HG02852 (cell line): Measurements from ENCODE around the gene HIF1AN.
A peak's percentile ranks its signal among the peaks of the same experiment; 100 is the strongest.

Experiments
- ATAC-seq: cut with Tn5 transposase; IDR thresholded peaks from one replicate; pipeline ENCODE4 v1.9.1; 2021; ENCODE audit warnings: mild to moderate bottlenecking, moderate library complexity; ENCODE audit not compliant: unreplicated experiment

Gene HIF1AN

GRCh38 chr10:100535715-100536353 is at the start of gene HIF1AN:
TSS of gene HIF1AN (plus strand) at chr10:100535943. CDS start at chr10:100535959, 16 bp downstream.
- ATAC-seq = peak; percentile 94

DNA sequence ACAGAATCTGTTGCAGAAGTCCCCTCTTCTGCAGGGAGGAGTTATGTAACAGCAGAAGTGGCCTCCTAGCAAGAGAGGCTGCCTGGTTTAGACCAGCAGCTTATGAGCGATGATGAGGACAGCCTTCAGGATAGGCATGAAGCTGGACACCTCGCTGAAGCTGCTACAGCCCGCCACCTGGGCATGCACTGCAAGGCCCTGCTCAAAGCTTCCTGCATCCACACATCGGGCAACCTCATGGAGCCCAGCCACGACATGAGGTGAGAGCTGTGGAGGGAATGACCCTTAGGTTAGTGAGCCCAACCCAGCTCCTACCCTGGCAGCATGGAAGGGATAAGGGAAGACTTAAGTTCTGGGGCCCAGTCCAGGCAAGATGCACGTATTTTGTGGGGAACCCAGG is 48.2 kb upstream of the HIF1AN start:
- ATAC-seq = no peak

GRCh38 chr10:100489396-100489795 is 46.3 kb upstream of the HIF1AN start:
- no peak for ATAC-seq

DNA sequence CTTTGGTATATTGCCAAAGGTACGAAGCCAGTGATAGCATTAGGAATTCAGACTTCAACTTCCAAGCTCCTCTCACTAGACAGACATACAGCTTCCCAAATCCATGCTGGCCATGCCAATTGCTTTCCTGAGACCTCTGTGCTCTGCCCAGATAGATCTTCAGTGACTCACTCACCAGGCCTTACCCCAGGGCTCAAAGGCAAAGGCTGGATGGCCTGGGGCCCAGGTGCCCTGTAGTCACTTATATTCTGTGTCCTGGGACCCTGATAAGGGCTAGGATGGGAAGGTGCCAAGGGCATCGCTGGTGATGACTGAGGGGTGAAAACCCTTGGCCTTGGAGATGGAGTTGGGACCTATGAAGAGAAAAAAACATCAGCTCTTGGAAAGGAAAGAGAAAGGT is 45.2 kb upstream of the HIF1AN start:
- no peak for ATAC-seq

DNA sequence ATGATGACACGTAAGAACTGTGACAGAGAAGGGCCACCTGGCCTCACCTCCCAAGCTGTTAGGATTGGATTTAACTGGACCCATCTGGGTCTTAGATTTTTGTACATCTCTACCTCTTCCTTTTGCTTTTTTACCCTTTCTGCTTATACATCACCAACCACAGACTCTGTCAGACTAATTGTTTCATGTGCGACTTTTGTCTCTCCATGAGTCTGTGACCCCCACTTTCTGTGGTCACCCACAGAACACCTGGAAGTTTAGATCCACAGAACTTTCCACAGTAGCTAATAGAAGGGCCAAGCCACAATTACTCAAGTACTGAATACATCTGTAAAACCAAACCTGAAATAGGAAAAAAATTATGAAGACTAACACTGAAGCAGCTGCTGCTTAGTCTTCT is 39.2 kb upstream of the HIF1AN start:
- ATAC-seq = no peak

DNA sequence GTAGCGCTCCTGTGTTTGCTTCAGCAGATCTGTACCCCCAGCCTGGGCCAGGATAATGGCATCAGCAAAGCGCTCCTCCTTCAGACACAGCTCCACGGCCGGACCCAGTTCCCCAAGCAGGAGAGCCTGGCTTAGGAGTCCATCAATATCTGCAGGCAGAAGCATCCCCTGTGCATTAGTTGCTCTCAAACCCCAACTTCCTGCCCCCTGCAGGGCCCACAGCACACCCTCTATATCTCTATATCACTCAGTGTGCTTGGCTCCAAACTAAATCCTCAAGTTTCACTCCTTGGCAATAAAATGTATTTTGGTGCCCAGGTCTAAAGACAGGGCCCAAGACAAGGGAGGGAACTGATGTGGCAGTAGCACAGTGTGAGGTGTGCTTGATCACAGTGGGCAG is 37.7 kb upstream of the HIF1AN start:
- ATAC-seq = no peak

- ATAC-seq = no peak
These were observed 34.3 kb upstream of the HIF1AN start for GRCh38 chr10:100501423-100501822.

DNA sequence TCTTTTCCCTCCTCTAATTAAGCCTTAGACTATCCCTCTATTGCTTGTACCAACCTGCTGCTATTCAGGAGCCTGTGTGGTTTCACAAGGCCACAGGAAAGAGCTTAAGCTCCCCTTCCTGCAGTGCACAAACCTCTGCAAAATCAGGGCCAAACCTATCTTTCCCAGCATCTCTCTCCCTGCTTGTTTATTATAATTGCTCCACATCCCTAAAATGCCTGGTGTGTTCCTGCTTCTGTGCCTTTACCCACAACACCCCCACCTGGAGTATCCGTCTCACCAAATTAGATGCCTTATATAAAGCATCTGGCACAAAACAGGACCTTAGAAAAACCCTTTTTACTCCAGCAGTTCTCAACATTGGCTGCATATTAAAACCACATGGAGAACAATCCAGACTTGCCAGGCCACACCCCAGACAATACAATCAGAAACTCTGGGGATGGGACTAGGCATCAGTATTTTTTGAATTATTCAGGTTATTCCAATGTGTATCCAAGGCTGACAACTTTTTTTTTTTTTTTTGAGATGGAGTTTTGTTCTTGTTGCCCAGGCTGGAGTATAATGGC is 32.7 kb upstream of the HIF1AN start:
- no peak for ATAC-seq

GRCh38 chr10:100504096-100504495 is 31.6 kb upstream of the HIF1AN start:
- no peak for ATAC-seq

DNA sequence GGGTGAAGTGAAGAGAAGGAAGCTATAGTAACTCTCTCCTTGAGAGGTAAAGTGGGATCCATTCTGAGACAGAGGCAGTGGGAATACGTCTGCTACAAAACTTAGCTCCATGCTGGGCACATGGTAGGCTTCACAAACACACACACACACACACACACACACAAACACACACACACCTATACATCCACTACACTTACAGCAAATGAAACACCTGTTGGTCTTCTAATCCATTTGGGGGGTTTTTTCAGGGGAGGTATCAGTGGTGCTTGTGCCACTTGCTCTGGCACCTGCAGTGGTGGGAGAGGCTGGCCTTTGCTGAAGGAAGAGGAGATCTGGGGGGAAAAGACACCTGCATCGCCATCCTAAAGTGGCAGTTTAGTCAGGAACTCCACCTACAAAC is 30.6 kb upstream of the HIF1AN start:
- ATAC-seq = no peak

- no peak for ATAC-seq
These were observed 29.0 kb upstream of the HIF1AN start for GRCh38 chr10:100506596-100507356.

GRCh38 chr10:100507357-100507732 is 28.4 kb upstream of the HIF1AN start:
- ATAC-seq = no peak

- ATAC-seq = no peak
These were observed 27.5 kb upstream of the HIF1AN start for GRCh38 chr10:100508266-100508665.

DNA sequence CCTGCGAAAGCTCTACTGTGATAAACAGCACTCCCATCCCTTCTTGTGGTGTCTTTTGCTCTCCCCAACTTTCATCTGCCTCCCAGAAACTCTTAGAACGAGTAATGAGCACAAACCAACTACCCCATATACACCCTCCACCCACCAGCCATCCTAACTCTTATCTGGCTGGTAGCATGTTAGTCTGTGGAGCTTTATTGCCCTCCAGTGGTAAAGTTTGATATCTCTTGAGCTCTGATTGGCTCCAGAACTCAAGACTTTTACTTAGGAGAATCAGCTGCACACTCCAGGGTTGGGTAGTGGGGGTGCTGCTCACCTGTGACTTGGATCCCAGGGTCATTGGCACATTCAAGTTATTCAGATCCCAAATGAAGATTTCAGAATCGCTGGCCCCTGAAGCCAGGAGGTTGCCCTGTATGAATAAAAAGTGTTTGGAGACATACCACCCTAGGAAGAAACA is 27.0 kb upstream of the HIF1AN start:
- ATAC-seq = no peak

DNA sequence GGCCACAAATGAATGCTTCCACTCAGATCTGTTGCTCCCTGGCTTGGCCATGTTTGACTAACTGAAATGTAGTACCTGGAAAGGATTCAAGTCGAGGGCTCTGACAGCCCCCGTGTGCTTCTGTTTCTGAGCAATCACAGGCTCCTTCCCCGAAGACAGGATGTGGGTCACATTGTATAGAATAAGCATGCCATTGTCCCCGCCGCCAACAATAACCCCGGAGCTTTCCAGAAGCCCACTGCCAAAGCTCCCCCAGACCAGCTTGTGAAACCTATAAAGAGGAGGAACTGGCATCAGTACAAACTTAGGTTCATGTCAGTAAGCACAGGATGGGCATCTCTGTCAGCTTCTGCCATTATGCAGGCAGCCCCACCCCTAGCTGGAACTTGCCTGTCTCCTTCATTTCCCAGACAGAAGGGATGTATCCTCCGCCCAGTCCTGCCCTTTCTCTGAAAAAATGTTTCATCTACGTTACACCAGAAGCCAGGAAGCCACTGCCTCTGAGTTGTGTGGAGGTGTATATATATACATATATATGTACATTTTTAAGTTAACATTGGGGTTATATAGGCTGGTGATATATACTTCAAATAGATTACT is 26.4 kb upstream of the HIF1AN start:
- ATAC-seq = no peak

DNA sequence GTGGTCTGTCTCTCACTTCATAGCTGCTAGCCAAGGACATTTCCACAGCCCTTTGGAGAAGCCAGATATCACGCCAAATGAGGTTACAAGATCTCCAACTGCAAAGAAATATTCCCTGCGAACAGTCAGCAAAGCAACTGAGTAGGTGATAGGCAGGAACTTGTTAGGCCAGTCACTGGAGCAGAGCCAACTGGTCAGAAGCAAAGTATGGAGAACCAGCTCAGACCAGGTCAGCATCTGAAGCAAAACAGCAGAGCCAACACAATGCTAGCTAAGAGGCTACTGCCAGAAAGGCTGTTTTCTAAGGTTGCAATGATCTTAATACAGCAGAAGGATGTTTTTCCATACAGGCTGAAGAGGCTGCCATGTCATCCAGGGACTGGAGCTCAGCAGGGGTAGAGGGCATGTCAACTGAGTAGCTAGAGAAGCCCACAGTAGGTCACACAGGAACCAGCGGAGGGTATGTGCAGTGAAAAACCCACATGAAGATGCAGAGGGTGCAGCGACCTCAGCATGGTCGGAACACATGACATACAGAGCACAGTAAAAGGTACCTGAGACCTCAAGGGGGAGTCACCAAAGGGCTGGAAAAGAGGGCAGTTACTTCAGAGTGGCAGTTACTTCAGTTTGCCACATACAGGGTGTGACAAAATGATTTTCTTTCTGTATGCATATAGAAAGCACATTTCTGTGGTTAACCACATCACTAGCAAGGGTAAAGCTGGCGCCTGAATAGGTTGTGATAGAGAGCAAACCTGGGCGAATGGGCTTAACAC is 25.0 kb upstream of the HIF1AN start:
- ATAC-seq = no peak

DNA sequence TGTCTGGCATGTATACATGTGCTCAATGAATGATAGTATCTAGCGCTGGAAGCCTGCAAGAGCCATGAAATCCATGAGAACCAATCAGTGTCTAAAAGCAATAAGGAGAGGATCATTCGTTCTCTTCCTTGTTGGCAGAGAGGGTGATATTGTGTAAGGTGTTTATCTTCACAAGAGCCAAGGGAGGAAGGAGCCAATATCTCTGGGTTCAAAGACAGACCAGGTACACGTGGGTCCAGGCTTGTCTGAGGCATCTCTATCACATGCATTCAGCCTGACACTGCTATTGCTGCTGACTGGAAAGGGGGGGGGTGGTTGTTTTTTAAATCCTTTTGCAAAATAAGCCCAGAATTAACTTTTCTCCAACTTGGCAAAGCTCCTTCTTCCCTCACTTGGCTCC is 20.1 kb upstream of the HIF1AN start:
- ATAC-seq = no peak

DNA sequence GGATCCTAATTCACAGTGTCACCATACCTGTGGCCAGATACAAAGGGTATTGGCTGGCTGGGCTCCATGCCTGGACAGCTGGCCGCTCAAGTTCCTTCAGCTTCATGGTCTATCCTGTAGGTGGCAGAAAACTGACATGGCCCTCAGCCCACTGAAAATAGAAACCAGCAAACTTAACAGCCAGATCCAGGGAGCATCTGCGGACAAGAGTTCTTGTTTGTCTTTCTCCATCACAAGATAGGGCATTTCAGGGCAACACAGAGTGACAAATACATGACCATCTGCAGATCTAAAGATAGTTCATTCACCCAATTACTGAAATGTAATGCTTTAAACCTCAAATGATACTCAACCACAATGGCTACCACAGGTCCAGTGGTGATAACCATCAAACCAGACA is 18.9 kb upstream of the HIF1AN start:
- ATAC-seq = no peak

- ATAC-seq = no peak
These were observed 16.9 kb upstream of the HIF1AN start for GRCh38 chr10:100518761-100519241.

GRCh38 chr10:100519311-100520051 is 16.3 kb upstream of the HIF1AN start, which contains the start of gene SEC31B:
TSS of gene SEC31B (minus strand) at chr10:100519861. CDS start at chr10:100516952, 2,909 bp downstream.
- no peak for ATAC-seq
